ENCODE data around the gene IQCH.

IQCH gene

GRCh38 chr15:67227431-67227830 lies 27.2 kb upstream of the IQCH start:
- TF ChIP-seq, protein P1, sequence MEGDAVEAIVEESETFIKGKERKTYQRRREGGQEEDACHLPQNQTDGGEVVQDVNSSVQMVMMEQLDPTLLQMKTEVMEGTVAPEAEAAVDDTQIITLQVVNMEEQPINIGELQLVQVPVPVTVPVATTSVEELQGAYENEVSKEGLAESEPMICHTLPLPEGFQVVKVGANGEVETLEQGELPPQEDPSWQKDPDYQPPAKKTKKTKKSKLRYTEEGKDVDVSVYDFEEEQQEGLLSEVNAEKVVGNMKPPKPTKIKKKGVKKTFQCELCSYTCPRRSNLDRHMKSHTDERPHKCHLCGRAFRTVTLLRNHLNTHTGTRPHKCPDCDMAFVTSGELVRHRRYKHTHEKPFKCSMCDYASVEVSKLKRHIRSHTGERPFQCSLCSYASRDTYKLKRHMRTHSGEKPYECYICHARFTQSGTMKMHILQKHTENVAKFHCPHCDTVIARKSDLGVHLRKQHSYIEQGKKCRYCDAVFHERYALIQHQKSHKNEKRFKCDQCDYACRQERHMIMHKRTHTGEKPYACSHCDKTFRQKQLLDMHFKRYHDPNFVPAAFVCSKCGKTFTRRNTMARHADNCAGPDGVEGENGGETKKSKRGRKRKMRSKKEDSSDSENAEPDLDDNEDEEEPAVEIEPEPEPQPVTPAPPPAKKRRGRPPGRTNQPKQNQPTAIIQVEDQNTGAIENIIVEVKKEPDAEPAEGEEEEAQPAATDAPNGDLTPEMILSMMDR (IDR thresholded peaks at IDR 0.05; ENCODE audit: insufficient read depth, low read length, missing control alignments): no peak
- H3K4me3 ChIP-seq (ENCODE audit: low read depth, low read length): no peak overlapping the region
- ChIA-PET POLR2A (no interaction called here), CTCF (no interaction called here)
- DNase-seq (ENCODE audit: low read depth, low spot score): no peak

- DNase-seq (ENCODE audit: low read depth, low spot score): no peak
- POLR2A ChIA-PET: no interaction called here
- CTCF ChIA-PET: no interaction called here
Measured at GRCh38 chr15:67227846-67228245, 26.7 kb upstream of the IQCH start.

DNA sequence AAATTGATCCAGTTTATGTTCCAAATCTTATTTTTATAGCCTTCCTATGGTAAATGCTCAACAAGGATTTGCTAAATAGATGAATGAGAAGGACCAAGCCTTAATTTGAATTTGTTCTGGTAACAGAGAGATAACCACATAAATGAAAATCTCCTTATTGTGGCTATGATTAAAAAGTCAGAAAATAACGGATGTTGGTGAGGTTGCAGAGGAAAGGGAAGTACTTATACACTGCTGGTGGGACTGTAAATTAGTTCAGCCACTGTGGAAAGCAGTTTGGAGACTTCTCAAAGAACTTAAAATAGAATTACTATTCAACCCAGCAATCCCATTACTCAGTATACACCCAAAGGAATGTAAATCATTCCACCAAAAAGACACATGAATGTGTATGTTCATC lies 26.3 kb upstream of the IQCH start:
- DNase-seq (ENCODE audit: low read depth, low spot score): no peak
- CTCF ChIA-PET: no interaction called here
- TF ChIP-seq, protein P1 (IDR thresholded peaks at IDR 0.05; ENCODE audit: insufficient read depth, low read length, missing control alignments): no peak
- POLR2A ChIA-PET: no interaction called here
- H3K4me3 ChIP-seq (ENCODE audit: low read depth, low read length): no peak overlapping the region

More at GRCh38 chr15:67227846-67228245, 26.7 kb upstream of the IQCH start:
- no peak overlapping the region for H3K4me3 ChIP-seq (ENCODE audit: low read depth, low read length)
- TF ChIP-seq, protein P1 (IDR thresholded peaks at IDR 0.05; ENCODE audit: insufficient read depth, low read length, missing control alignments): no peak

- ChIA-PET POLR2A (interaction anchor here (0.6 kb wide), 2 partner anchors 9 to 672 kb away, joined by 3 read pairs; no protein-coding TSS in a partner anchor), CTCF (no interaction called here)
- no peak overlapping the region for H3K4me3 ChIP-seq (ENCODE audit: low read depth, low read length)
Measured at GRCh38 chr15:67230504-67230903, 24.1 kb upstream of the IQCH start.

DNA sequence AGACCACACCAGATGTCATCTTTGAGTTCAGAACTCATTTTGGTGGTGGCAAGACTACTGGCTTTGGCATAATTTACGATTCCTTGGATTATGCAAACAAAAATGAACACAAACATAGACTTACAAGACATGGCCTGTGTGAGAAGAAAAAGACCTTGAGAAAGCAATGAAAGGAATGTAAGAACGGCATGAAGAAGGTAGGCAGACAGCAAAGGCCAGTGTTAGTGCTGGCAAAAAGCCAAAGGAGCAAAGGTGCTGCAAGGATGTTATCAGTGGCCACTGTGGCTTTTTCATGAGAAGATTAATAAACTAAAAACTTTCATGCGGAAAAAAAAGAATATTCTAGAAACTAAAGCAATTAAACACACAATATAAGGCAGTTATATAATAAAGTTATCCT lies 22.0 kb upstream of the IQCH start:
- ChIA-PET POLR2A (no interaction called here), CTCF (no interaction called here)

More at GRCh38 chr15:67230504-67230903, 24.1 kb upstream of the IQCH start:
- DNase-seq (ENCODE audit: low read depth, low spot score): no peak
- TF ChIP-seq, protein P1 (IDR thresholded peaks at IDR 0.05; ENCODE audit: insufficient read depth, low read length, missing control alignments): no peak

GRCh38 chr15:67240235-67241131 lies 14.1 kb upstream of the IQCH start:
- no peak overlapping the region for H3K4me3 ChIP-seq (ENCODE audit: low read depth, low read length)
- ChIA-PET POLR2A (no interaction called here), CTCF (interaction anchor here (1.2 kb wide), 1 partner anchor 37 kb away, joined by 4 read pairs; no protein-coding TSS in a partner anchor)
- DNase-seq (ENCODE audit: low read depth, low spot score): no peak
- TF ChIP-seq, protein P1 (IDR thresholded peaks at IDR 0.05; ENCODE audit: insufficient read depth, low read length, missing control alignments): no peak

More for the DNA sequence above, 22.0 kb upstream of the IQCH start:
- no peak overlapping the region for H3K4me3 ChIP-seq (ENCODE audit: low read depth, low read length)
- TF ChIP-seq, protein P1 (IDR thresholded peaks at IDR 0.05; ENCODE audit: insufficient read depth, low read length, missing control alignments): no peak
- no peak for DNase-seq (ENCODE audit: low read depth, low spot score)
